H9 (cell line): ENCODE measurements around the gene BTBD7. TPM values are rescaled to one million over a fixed set of nuclear protein-coding genes. Genes with fewer than 3 reads are reported as not detected.

Experiments used
- DNase-seq: peaks from one replicate; pipeline ENCODE4 v3.0.0-alpha.2; 2017
- H2AFZ ChIP-seq: one replicate; pipeline ENCODE4 v1.6.1; 2013; ENCODE audit warnings: mild to moderate bottlenecking, low read length, control low read depth, moderate library complexity
- H2AK5ac ChIP-seq: 2 replicates; pipeline ENCODE4 v1.6.1; 2013; ENCODE audit warnings: low read length, control low read depth, mixed read lengths; ENCODE audit not compliant: insufficient read length
- H2BK120ac ChIP-seq: one replicate; pipeline ENCODE4 v1.6.1; 2013; ENCODE audit warnings: low read depth, mild to moderate bottlenecking, low read length, control low read depth, inconsistent platforms; ENCODE audit not compliant: poor library complexity, severe bottlenecking
- H2BK12ac ChIP-seq: 2 replicates; pipeline ENCODE4 v1.6.1; 2013; ENCODE audit warnings: low read length, control low read depth, mixed read lengths, low read depth; ENCODE audit not compliant: insufficient read length
- H2BK15ac ChIP-seq: 2 replicates; pipeline ENCODE4 v1.6.1; 2013; ENCODE audit warnings: low read depth, low read length, control low read depth
- H2BK20ac ChIP-seq: one replicate; pipeline ENCODE4 v1.6.1; 2013; ENCODE audit warnings: low read depth, mild to moderate bottlenecking, low read length, control low read depth, inconsistent platforms; ENCODE audit not compliant: poor library complexity, severe bottlenecking
- H2BK5ac ChIP-seq: 2 replicates; pipeline ENCODE4 v1.6.1; 2013; ENCODE audit warnings: low read length, control low read depth, mixed read lengths; ENCODE audit not compliant: insufficient read length
- H3K14ac ChIP-seq: 2 replicates; pipeline ENCODE4 v1.6.1; 2013; ENCODE audit warnings: low read length, control low read depth; ENCODE audit not compliant: insufficient read depth
- H3K18ac ChIP-seq: 2 replicates; pipeline ENCODE4 v1.6.1; 2013; ENCODE audit warnings: low read depth, mild to moderate bottlenecking, mixed read lengths, low read length, control low read depth; ENCODE audit not compliant: insufficient read length
- H3K23ac ChIP-seq: 2 replicates; pipeline ENCODE4 v1.6.1; 2013; ENCODE audit warnings: low read length, control low read depth, mixed read lengths, low read depth; ENCODE audit not compliant: insufficient read length
- H3K23me2 ChIP-seq: 2 replicates; pipeline ENCODE4 v1.6.1; 2013; ENCODE audit warnings: low read depth, mild to moderate bottlenecking, mixed read lengths, low read length, control low read depth; ENCODE audit not compliant: insufficient read length, poor library complexity, severe bottlenecking
- H3K27ac ChIP-seq: 2 replicates; pipeline ENCODE4 v1.5.1; 2013; ENCODE audit warnings: low read length, control low read depth, mixed read lengths, low read depth; ENCODE audit not compliant: insufficient read length
- H3K27me3 ChIP-seq: 2 replicates; pipeline ENCODE4 v1.6.1; 2013; ENCODE audit warnings: low read length, control low read depth, inconsistent platforms; ENCODE audit not compliant: insufficient read depth
- H3K4ac ChIP-seq: 2 replicates; pipeline ENCODE4 v1.6.1; 2013; ENCODE audit warnings: low read depth, mild to moderate bottlenecking, control low read depth, inconsistent platforms, low read length, moderate library complexity
- H3K4me1 ChIP-seq: 2 replicates; pipeline ENCODE4 v1.6.1; 2013; ENCODE audit warnings: low read length, control low read depth, inconsistent platforms; ENCODE audit not compliant: insufficient read depth
- H3K4me2 ChIP-seq: 2 replicates; pipeline ENCODE4 v1.6.1; 2013; ENCODE audit warnings: low read length, control low read depth, mixed read lengths; ENCODE audit not compliant: insufficient read length, insufficient read depth
- H3K56ac ChIP-seq: 2 replicates; pipeline ENCODE4 v1.6.1; 2013; ENCODE audit warnings: low read depth, mild to moderate bottlenecking, mixed read lengths, low read length, control low read depth; ENCODE audit not compliant: insufficient read length
- H3K79me1 ChIP-seq: 2 replicates; pipeline ENCODE4 v1.6.1; 2013; ENCODE audit warnings: low read depth, mild to moderate bottlenecking, moderate library complexity, low read length, control low read depth, inconsistent platforms; ENCODE audit not compliant: insufficient read depth, poor library complexity, severe bottlenecking
- H3K79me2 ChIP-seq: 2 replicates; pipeline ENCODE4 v1.6.1; 2013; ENCODE audit warnings: low read length, control low read depth, inconsistent platforms; ENCODE audit not compliant: insufficient read depth
- H3K9ac ChIP-seq: 2 replicates; pipeline ENCODE4 v1.6.1; 2013; ENCODE audit warnings: low read length, control low read depth, mixed read lengths; ENCODE audit not compliant: insufficient read length; ENCODE audit errors: extremely low read depth
- H3K9me3 ChIP-seq: one replicate; pipeline ENCODE4 v1.6.1; 2013; ENCODE audit warnings: low read depth, low read length, inconsistent platforms; ENCODE audit not compliant: control insufficient read depth
- H3T11ph ChIP-seq: one replicate; pipeline ENCODE4 v1.6.1; 2013; ENCODE audit warnings: mild to moderate bottlenecking, low read length, control low read depth, inconsistent platforms
- H4K20me1 ChIP-seq: one replicate; pipeline ENCODE4 v1.6.1; 2013; ENCODE audit not compliant: control insufficient read depth, insufficient read length, insufficient read depth
- H4K5ac ChIP-seq: 2 replicates; pipeline ENCODE4 v1.6.1; 2013; ENCODE audit warnings: low read depth, mild to moderate bottlenecking, mixed read lengths, low read length, control low read depth; ENCODE audit not compliant: insufficient read length
- H4K8ac ChIP-seq: replicated peaks from 2 replicates; pipeline ENCODE4 v1.6.1; 2013; ENCODE audit warnings: low read length, control low read depth, mixed read lengths, low read depth; ENCODE audit not compliant: insufficient read length
- H4K91ac ChIP-seq: 2 replicates; pipeline ENCODE4 v1.6.1; 2013; ENCODE audit warnings: low read depth, mild to moderate bottlenecking, moderate library complexity, mixed read lengths, low read length, control low read depth; ENCODE audit not compliant: insufficient read length
- H3K27ac Mint-ChIP-seq, 3 experiments: 2 replicates in 2 of 3; 3 replicates in 1 of 3; pipeline ENCODE4 v1.8.0; 2020 to 2021; ENCODE audit warnings: mixed read lengths in 3 of 3, mild to moderate bottlenecking in 1 of 3, moderate library complexity in 1 of 3
- H3K27me3 Mint-ChIP-seq: 2 replicates; pipeline ENCODE4 v1.8.0; 2021; ENCODE audit warnings: low read depth, mild to moderate bottlenecking, moderate library complexity, mixed read lengths
- H3K36me3 Mint-ChIP-seq, 3 experiments: 2 replicates in 2 of 3; 3 replicates in 1 of 3; pipeline ENCODE4 v1.8.0; 2020 to 2021; ENCODE audit warnings: low read depth in 3 of 3, mixed read lengths in 3 of 3; ENCODE audit not compliant: insufficient read depth in 1 of 3
- H3K4me1 Mint-ChIP-seq, 2 experiments: 2 replicates each; pipeline ENCODE4 v1.8.0; 2020; ENCODE audit warnings: mixed read lengths in 2 of 2
- H3K4me3 Mint-ChIP-seq, 2 experiments: 2 replicates in 1 of 2; 3 replicates in 1 of 2; pipeline ENCODE4 v1.8.0; 2020 to 2021; ENCODE audit warnings: mild to moderate bottlenecking in 2 of 2, mixed read lengths in 2 of 2, moderate library complexity in 1 of 2
- H3K9me3 Mint-ChIP-seq, 2 experiments: 2 replicates in 1 of 2; 3 replicates in 1 of 2; pipeline ENCODE4 v1.8.0; 2020; ENCODE audit warnings: mild to moderate bottlenecking in 2 of 2, mixed read lengths in 2 of 2, moderate library complexity in 1 of 2
- CTCF ChIP-seq: fragments of 200-600 bp; sonication (generic); conservative IDR thresholded peaks from 3 replicates; pipeline ENCODE4 v1.8.0; 2021; ENCODE audit warnings: antibody characterized with exemption, mild to moderate bottlenecking
- WGBS: extraction: QIAGEN DNeasy Blood & Tissue Kit; methylation state at CpG from one replicate; pipeline ENCODE4 v1.1.7; 2013; ENCODE audit warnings: missing lambda C conversion rate, low lambda C conversion rate, mixed read lengths; ENCODE audit not compliant: insufficient read length; ENCODE audit errors: extremely low coverage; 5-methylcytosine and 5-hydroxymethylcytosine counted together
- total RNA-seq: library from RNA; stranded (reverse); gene quantifications from 2 replicates; pipeline ENCODE4 v1.2.1, GENCODE V29; 2021

BTBD7 gene
- total RNA-seq, 1 experiment from 2014 or later, result 44.1 TPM

GRCh38 chr14:93206793-93207467, 125.9 kb downstream of the BTBD7 start, which contains the start of the genes GON7 and UBR7:
TSS of gene GON7 (minus strand) at chr14:93207065. CDS start at chr14:93207037, 28 bp downstream.
TSS of gene UBR7 (plus strand) at chr14:93207256. CDS start at chr14:93207292, 36 bp downstream.
- TF ChIP-seq CTCF, result peak; percentile 25; the same call in 2 of the 3 replicates

More at GRCh38 chr14:93206793-93207467, 125.9 kb downstream of the BTBD7 start, which contains the start of the genes GON7 and UBR7:
- no peak within 1 kb of the TSS for H2AK5ac ChIP-seq
- peak within 1 kb of the TSS; percentile 78 for H3K18ac ChIP-seq
- no peak within 1 kb of the TSS for H2BK12ac ChIP-seq
- no peak within 1 kb of the TSS for H2BK120ac ChIP-seq
- no peaks in the 10 kb centered on the region for H3K79me1 ChIP-seq
- no peaks in the 10 kb centered on the region for H3K27me3 ChIP-seq
- no peak within 1 kb of the TSS for H2BK15ac ChIP-seq
- peak; percentile 98 for DNase-seq
- H3K4me1 ChIP-seq, result no peaks in the 10 kb centered on the region; the same call in 1 of the 2 replicates
- no peak within 1 kb of the TSS for H3K56ac ChIP-seq
- H3K9me3 ChIP-seq, result no peaks in the 10 kb centered on the region
- H3K79me2 ChIP-seq, result no peaks in the 10 kb centered on the region
- H3K14ac ChIP-seq, result peak within 1 kb of the TSS; percentile 80
- H3K36me3 Mint-ChIP-seq, result peaks cover 5 to 11% (median 6%) of the 10 kb centered on the region in 3 experiments; a peak in 5 of 7 replicates
- no peaks in the 10 kb centered on the region for H3K27me3 Mint-ChIP-seq
- no peak within 1 kb of the TSS for H2AFZ ChIP-seq
- H4K20me1 ChIP-seq, result no peaks in the 10 kb centered on the region
- no peak within 1 kb of the TSS for H4K5ac ChIP-seq
- H4K8ac ChIP-seq, result no peak within 1 kb of the TSS
- peaks cover 0 to 4% of the 10 kb centered on the region in 2 experiments; a peak in 1 of 5 replicates for H3K9me3 Mint-ChIP-seq
- H2BK20ac ChIP-seq, result no peak within 1 kb of the TSS
- no peak within 1 kb of the TSS for H4K91ac ChIP-seq
- no peak within 1 kb of the TSS for H2BK5ac ChIP-seq
- peak within 1 kb of the TSS; percentile 95 for H3K4me2 ChIP-seq
- H3K27ac ChIP-seq, result no peak within 1 kb of the TSS
- peak within 1 kb of the TSS; percentile 78 to 99 (median 96) for H3K27ac Mint-ChIP-seq
- H3K23me2 ChIP-seq, result peaks cover 10% of the 10 kb centered on the region
- H3K23ac ChIP-seq, result no peak within 1 kb of the TSS
- peak within 1 kb of the TSS; percentile 69 for H3K9ac ChIP-seq
- H3K4me3 Mint-ChIP-seq, result peak within 1 kb of the TSS; percentile 86 to 98
- H3T11ph ChIP-seq, result no peak within 1 kb of the TSS
- H3K4ac ChIP-seq, result no peak within 1 kb of the TSS
- WGBS, result no CpG with 5 or more reads among the region's 65 CpGs
- peaks cover 7 to 15% of the 10 kb centered on the region in 2 experiments for H3K4me1 Mint-ChIP-seq
